HCT116 (cell line): ENCODE data around the gene RASSF5. TPM values are rescaled to one million over a fixed set of nuclear protein-coding genes. Genes with fewer than 3 reads are reported as not detected.

Experiments
- ATAC-seq: fragments of 200-7000 bp; cut with Tn5 transposase; 2 replicates; pipeline ENCODE4 v1.9.1; 2020; ENCODE audit warnings: mild to moderate bottlenecking, moderate library complexity
- BruUV-seq: library from RNA; stranded (reverse); fragments of 400-500 nt; replicated peaks from 2 replicates; lab custom pipeline; 2021; lab: Mats Ljungman, UMichigan
- CTCF ChIA-PET: fragments of 300-600 bp; sonication (Branson Sonifier 250); formaldehyde crosslinking; loops from one replicate; lab custom pipeline; 2021; ENCODE audit warnings: antibody characterized with exemption; lab: Charles Lee
- POLR2A ChIA-PET: fragments of 300-600, 350-600 bp; sonication (Branson Sonifier 250); formaldehyde crosslinking; loops from one replicate; lab custom pipeline; 2021; ENCODE audit warnings: antibody characterized with exemption; lab: Charles Lee
- RAD21 ChIA-PET, 2 experiments: fragments of 300-600 bp; sonication (Branson Sonifier 250); formaldehyde crosslinking; loops; one replicate each; lab custom pipeline; 2023; ENCODE audit warnings: low total read pairs in 2 of 2; ENCODE audit not compliant: uncharacterized antibody in 2 of 2, unreplicated experiment in 2 of 2, low non-redundant PET in 1 of 2; lab: Charles Lee
- DNase-seq: peaks from one replicate; pipeline ENCODE4 v3.0.0-alpha.2; 2010; ENCODE audit warnings: low read depth, low spot score
- H2AFZ ChIP-seq: fragments of 200-600 bp; shearing (Covaris generic), sonication (generic); 2 replicates; pipeline ENCODE4 v1.6.1; 2017; ENCODE audit warnings: low read depth, mixed run types, mixed read lengths, antibody characterized with exemption, low read length; ENCODE audit not compliant: poor library complexity, severe bottlenecking
- H3K27ac ChIP-seq: 2 replicates; pipeline ENCODE4 v1.5.1; 2012; ENCODE audit warnings: low read depth, low read length
- H3K27me3 ChIP-seq: fragments of 200-600 bp; sonication (generic); 2 replicates; pipeline ENCODE4 v1.6.1; 2016; ENCODE audit warnings: mixed run types, low read length, mixed read lengths; ENCODE audit not compliant: insufficient read depth
- H3K36me3 ChIP-seq, 2 experiments: fragments of 200-500 bp in 1 of 2; fragments of 200-600 bp in 1 of 2; sonication (Bioruptor generic) in 1 of 2; sonication (generic) in 1 of 2; 2 replicates each; pipeline versions ENCODE4 v1.5.1 to v1.6.1; 2014 to 2016; ENCODE audit warnings: low read length in 2 of 2, inconsistent platforms in 1 of 2, mixed read lengths in 1 of 2, mixed run types in 1 of 2; ENCODE audit not compliant: insufficient read depth in 2 of 2, control insufficient read depth in 1 of 2
- H3K4me1 ChIP-seq, 2 experiments: fragments of 200-600 bp in 1 of 2; sonication (generic) in 1 of 2; 2 replicates each; pipeline versions ENCODE4 v1.5.1 to v1.6.1; 2012 to 2017; ENCODE audit warnings: low read length in 2 of 2, inconsistent platforms in 1 of 2, mild to moderate bottlenecking in 1 of 2, mixed read lengths in 1 of 2, mixed run types in 1 of 2, moderate library complexity in 1 of 2; ENCODE audit not compliant: insufficient read depth in 2 of 2, control insufficient read depth in 1 of 2
- H3K4me2 ChIP-seq: fragments of 200-600 bp; sonication (generic); 2 replicates; pipeline ENCODE4 v1.6.1; 2017; ENCODE audit warnings: mixed run types, low read length, mixed read lengths
- H3K4me3 ChIP-seq, 2 experiments: fragments of 200-600 bp in 1 of 2; sonication (generic) in 1 of 2; replicated peaks in 1 of 2; 2 replicates each; pipeline ENCODE4 v1.5.1; 2011 to 2016; ENCODE audit warnings: low read length in 2 of 2, control low read depth in 1 of 2, low read depth in 1 of 2, mild to moderate bottlenecking in 1 of 2, mixed read lengths in 1 of 2, mixed run types in 1 of 2
- H3K79me2 ChIP-seq: fragments of 200-600 bp; sonication (generic); 2 replicates; pipeline ENCODE4 v1.6.1; 2017; ENCODE audit warnings: mild to moderate bottlenecking, mixed run types, low read length, moderate library complexity, mixed read lengths; ENCODE audit not compliant: insufficient read depth
- H3K9ac ChIP-seq: fragments of 200-600 bp; sonication (generic); 2 replicates; pipeline ENCODE4 v1.6.1; 2016; ENCODE audit warnings: low read length, mixed read lengths
- H3K9me2 ChIP-seq: fragments of 200-600 bp; sonication (generic), shearing (Covaris generic); 2 replicates; pipeline ENCODE4 v1.6.1; 2017; ENCODE audit warnings: mixed run types, mild to moderate bottlenecking, moderate library complexity; ENCODE audit not compliant: insufficient read depth
- H3K9me3 ChIP-seq, 2 experiments: fragments of 200-500 bp in 1 of 2; fragments of 200-600 bp in 1 of 2; sonication (Bioruptor generic) in 1 of 2; sonication (generic) in 1 of 2; 2 replicates each; pipeline ENCODE4 v1.6.1; 2014 to 2017; ENCODE audit warnings: low read length in 2 of 2, mixed read lengths in 2 of 2, inconsistent platforms in 1 of 2, low read depth in 1 of 2, mild to moderate bottlenecking in 1 of 2, mixed run types in 1 of 2, moderate library complexity in 1 of 2; ENCODE audit not compliant: control insufficient read depth in 1 of 2, insufficient read depth in 1 of 2
- H4K20me1 ChIP-seq: fragments of 200-600 bp; sonication (generic), shearing (Covaris generic); 2 replicates; pipeline ENCODE4 v1.6.1; 2017; ENCODE audit warnings: mixed run types, mild to moderate bottlenecking, moderate library complexity; ENCODE audit not compliant: insufficient read depth
- CBX3 ChIP-seq: IDR thresholded peaks from 2 replicates; pipeline ENCODE4 v1.6.1; 2012; ENCODE audit warnings: low read depth
- CTCF ChIP-seq, 3 experiments: fragments of 200-600 bp in 1 of 3; sonication (generic) in 1 of 3; IDR thresholded peaks in 2 of 3; conservative IDR thresholded peaks in 1 of 3; 2 replicates each; pipeline ENCODE4 v1.5.1; 2012 to 2017; ENCODE audit warnings: low read depth in 2 of 3, low read length in 2 of 3, antibody characterized with exemption in 1 of 3, borderline replicate concordance in 1 of 3, control low read depth in 1 of 3, mild to moderate bottlenecking in 1 of 3, mixed read lengths in 1 of 3, mixed run types in 1 of 3, moderate library complexity in 1 of 3; ENCODE audit not compliant: insufficient read depth in 1 of 3
- ELF1 ChIP-seq: IDR thresholded peaks from 2 replicates; pipeline ENCODE4 v1.6.1; 2012; ENCODE audit warnings: low read depth, borderline replicate concordance
- EZH2 ChIP-seq: fragments of 200-600 bp; sonication (generic); IDR thresholded peaks from 2 replicates; pipeline ENCODE4 v1.6.1; 2017; ENCODE audit warnings: antibody characterized with exemption, mixed run types
- EZH2phosphoT487 ChIP-seq: fragments of 200-600 bp; IDR thresholded peaks from 2 replicates; pipeline ENCODE4 v1.6.1; 2018; ENCODE audit warnings: antibody characterized with exemption, borderline replicate concordance
- FOSL1 ChIP-seq: IDR thresholded peaks from 2 replicates; pipeline ENCODE4 v1.6.1; 2012; ENCODE audit warnings: low read depth
- RAD21 ChIP-seq: IDR thresholded peaks from 2 replicates; pipeline ENCODE4 v1.6.1; 2012; ENCODE audit warnings: low read depth, mild to moderate bottlenecking
- SRF ChIP-seq: IDR thresholded peaks from 2 replicates; pipeline ENCODE4 v1.6.1; 2012; ENCODE audit warnings: low read depth
- ZFX ChIP-seq: fragments of 450-650 bp; IDR thresholded peaks from 2 replicates; pipeline ENCODE4 v1.6.1; 2017
- intact Hi-C: fragments of 100-400 bp; cut with micrococcal nuclease; formaldehyde crosslinking; loops from 2 replicates; pipeline ENCODE4 v1.10.0; 2022
- total RNA-seq: library from RNA; stranded (reverse); gene quantifications from one replicate; pipeline ENCODE4 v1.2.1, GENCODE V29; 2021; ENCODE audit not compliant: unreplicated experiment
- TF ChIP-seq, protein P1 (sequence below): IDR thresholded peaks from 2 replicates; pipeline ENCODE4 v1.6.1; 2012
- TF ChIP-seq, protein P2 (sequence below): IDR thresholded peaks from 2 replicates; pipeline ENCODE4 v1.6.1; 2012; ENCODE audit warnings: low read depth

RASSF5 gene
- total RNA-seq, 1 experiment from 2014 or later, result 5.4 TPM

DNA sequence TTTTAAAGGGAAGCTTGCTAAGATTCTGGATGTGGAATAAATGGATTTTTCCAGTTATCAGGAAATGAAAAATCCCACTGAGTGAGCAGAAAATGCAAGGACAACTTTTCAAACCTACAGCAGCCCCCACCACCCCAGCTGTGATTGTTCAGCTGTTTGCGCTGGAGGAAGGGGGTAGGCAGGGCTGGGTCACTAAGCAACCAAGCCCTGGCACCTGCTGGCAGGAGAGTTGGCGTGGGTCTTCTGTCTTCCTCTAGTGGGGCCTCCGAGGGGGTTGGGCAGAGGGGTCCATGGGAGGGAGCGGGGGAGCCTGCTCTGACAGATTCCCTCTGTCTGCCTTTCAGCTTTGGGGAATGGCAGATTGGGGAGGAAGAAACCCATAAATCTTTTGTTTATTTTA lies 59.7 kb downstream of the RASSF5 start:
- POLR2A ChIA-PET, result no interaction called here
- DNase-seq, result no peak
- intact Hi-C loops, result no loop called here
- H4K20me1 ChIP-seq, result no peaks in the 10 kb centered on the region
- no peaks in the 10 kb centered on the region for H3K36me3 ChIP-seq
- CTCF ChIA-PET, result no interaction called here
- H2AFZ ChIP-seq, result no peak overlapping the region
- no TSS peak for BruUV-seq
- TF ChIP-seq FOSL1, result no peak
- TF ChIP-seq EZH2, result no peak
- TF ChIP-seq EZH2phosphoT487, result no peak
- TF ChIP-seq CTCF (IDR thresholded peaks at IDR 0.05 in 2 of 3, conservative IDR thresholded peaks at IDR 0.05 in 1 of 3; ENCODE audit: borderline replicate concordance in 1 of 3, insufficient read depth in 1 of 3, low read depth in 2 of 3, low read length in 2 of 3), result no peak
- no peak for TF ChIP-seq ELF1
- TF ChIP-seq RAD21, result no peak
- TF ChIP-seq, protein P1, sequence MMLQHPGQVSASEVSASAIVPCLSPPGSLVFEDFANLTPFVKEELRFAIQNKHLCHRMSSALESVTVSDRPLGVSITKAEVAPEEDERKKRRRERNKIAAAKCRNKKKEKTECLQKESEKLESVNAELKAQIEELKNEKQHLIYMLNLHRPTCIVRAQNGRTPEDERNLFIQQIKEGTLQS, result no peak
- TF ChIP-seq, protein P2, sequence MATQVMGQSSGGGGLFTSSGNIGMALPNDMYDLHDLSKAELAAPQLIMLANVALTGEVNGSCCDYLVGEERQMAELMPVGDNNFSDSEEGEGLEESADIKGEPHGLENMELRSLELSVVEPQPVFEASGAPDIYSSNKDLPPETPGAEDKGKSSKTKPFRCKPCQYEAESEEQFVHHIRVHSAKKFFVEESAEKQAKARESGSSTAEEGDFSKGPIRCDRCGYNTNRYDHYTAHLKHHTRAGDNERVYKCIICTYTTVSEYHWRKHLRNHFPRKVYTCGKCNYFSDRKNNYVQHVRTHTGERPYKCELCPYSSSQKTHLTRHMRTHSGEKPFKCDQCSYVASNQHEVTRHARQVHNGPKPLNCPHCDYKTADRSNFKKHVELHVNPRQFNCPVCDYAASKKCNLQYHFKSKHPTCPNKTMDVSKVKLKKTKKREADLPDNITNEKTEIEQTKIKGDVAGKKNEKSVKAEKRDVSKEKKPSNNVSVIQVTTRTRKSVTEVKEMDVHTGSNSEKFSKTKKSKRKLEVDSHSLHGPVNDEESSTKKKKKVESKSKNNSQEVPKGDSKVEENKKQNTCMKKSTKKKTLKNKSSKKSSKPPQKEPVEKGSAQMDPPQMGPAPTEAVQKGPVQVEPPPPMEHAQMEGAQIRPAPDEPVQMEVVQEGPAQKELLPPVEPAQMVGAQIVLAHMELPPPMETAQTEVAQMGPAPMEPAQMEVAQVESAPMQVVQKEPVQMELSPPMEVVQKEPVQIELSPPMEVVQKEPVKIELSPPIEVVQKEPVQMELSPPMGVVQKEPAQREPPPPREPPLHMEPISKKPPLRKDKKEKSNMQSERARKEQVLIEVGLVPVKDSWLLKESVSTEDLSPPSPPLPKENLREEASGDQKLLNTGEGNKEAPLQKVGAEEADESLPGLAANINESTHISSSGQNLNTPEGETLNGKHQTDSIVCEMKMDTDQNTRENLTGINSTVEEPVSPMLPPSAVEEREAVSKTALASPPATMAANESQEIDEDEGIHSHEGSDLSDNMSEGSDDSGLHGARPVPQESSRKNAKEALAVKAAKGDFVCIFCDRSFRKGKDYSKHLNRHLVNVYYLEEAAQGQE, result no peak
- no peak for TF ChIP-seq SRF
- TF ChIP-seq CBX3, result no peak
- no peak for TF ChIP-seq ZFX
- TF ChIP-seq, all 23 proteins: peak for 0
- H3K9me2 ChIP-seq, result no peaks in the 10 kb centered on the region
- RAD21 ChIA-PET, result no interaction called here
- ATAC-seq, result no peak
- no peak overlapping the region for H3K4me2 ChIP-seq
- H3K4me3 ChIP-seq, result no peak overlapping the region
- no peaks in the 10 kb centered on the region for H3K9me3 ChIP-seq
- no peak overlapping the region for H3K9ac ChIP-seq
- H3K27me3 ChIP-seq, result no peaks in the 10 kb centered on the region
- no peak overlapping the region for H3K27ac ChIP-seq
- no peaks in the 10 kb centered on the region for H3K4me1 ChIP-seq
- no peaks in the 10 kb centered on the region for H3K79me2 ChIP-seq
